ENCODE data around the gene SELPLG.

GRCh38 chr12:108644811-108645120, 11.1 kb upstream of the SELPLG start:
- TF ChIP-seq POLR2AphosphoS5 (IDR thresholded peaks at IDR 0.05) (no peak), CTCF (IDR thresholded peaks at IDR 0.05) (no peak), POLR2A (IDR thresholded peaks at IDR 0.05) (no peak)
